Ascending aorta (tissue), 2 donors: ENCODE measurements around the gene CDC42BPA. TPM values are rescaled to one million over a fixed set of nuclear protein-coding genes. Genes with fewer than 3 reads are reported as not detected.
"Not testable (repeated sequence)": the region's sequence is repeated elsewhere in the genome, so short reads cannot be mapped to it uniquely, and the experiment has no call there.

Source experiments
- DNase-seq, 2 donors: peaks; one replicate each; pipeline ENCODE4 v3.0.0-alpha.2; 2019; ENCODE audit warnings: low spot score in 2 of 2
- H3K27ac ChIP-seq, 2 donors: fragments of 200-600 bp; sonication (generic); one replicate each; pipeline ENCODE4 v1.5.1; 2016 to 2017; ENCODE audit warnings: mild to moderate bottlenecking in 1 of 2
- H3K27me3 ChIP-seq: fragments of 200-600 bp; sonication (generic); one replicate; pipeline ENCODE4 v1.5.1; 2017
- H3K36me3 ChIP-seq, 2 donors: fragments of 200-600 bp; sonication (generic); one replicate each; pipeline ENCODE4 v1.5.1; 2016
- H3K4me1 ChIP-seq, 2 donors: fragments of 200-600 bp; sonication (generic); one replicate each; pipeline ENCODE4 v1.5.1; 2016 to 2017; ENCODE audit warnings: mild to moderate bottlenecking in 1 of 2
- H3K4me3 ChIP-seq, 2 donors: fragments of 200-600 bp; sonication (generic); one replicate each; pipeline ENCODE4 v1.5.1; 2016 to 2017; ENCODE audit warnings: mild to moderate bottlenecking in 1 of 2
- H3K9me3 ChIP-seq, 2 donors: fragments of 200-600 bp; sonication (generic); one replicate each; pipeline ENCODE4 v1.5.1; 2016
- intact Hi-C: fragments of 100-400 bp; cut with DNase I; formaldehyde crosslinking; loops from one replicate; pipeline ENCODE4 v1.15.1; 2023
- total RNA-seq: library from RNA; depleted of rRNA; stranded (reverse); fragments of >200 nt; gene quantifications from one replicate; pipeline ENCODE4 v1.1.0, GENCODE V29; 2016
- TF ChIP-seq, protein P1 (sequence below), 3 experiments: fragments of 200-600 bp in 2 of 3; fragments of 450-650 bp in 1 of 3; sonication (generic) in 2 of 3; IDR thresholded peaks; one replicate each; pipeline ENCODE4 v1.5.1; 2016 to 2019; ENCODE audit warnings: antibody characterized with exemption in 3 of 3, mild to moderate bottlenecking in 1 of 3, moderate library complexity in 1 of 3

The CDC42BPA gene
- total RNA-seq, 1 donor from 2014 or later: 56.9 TPM

DNA sequence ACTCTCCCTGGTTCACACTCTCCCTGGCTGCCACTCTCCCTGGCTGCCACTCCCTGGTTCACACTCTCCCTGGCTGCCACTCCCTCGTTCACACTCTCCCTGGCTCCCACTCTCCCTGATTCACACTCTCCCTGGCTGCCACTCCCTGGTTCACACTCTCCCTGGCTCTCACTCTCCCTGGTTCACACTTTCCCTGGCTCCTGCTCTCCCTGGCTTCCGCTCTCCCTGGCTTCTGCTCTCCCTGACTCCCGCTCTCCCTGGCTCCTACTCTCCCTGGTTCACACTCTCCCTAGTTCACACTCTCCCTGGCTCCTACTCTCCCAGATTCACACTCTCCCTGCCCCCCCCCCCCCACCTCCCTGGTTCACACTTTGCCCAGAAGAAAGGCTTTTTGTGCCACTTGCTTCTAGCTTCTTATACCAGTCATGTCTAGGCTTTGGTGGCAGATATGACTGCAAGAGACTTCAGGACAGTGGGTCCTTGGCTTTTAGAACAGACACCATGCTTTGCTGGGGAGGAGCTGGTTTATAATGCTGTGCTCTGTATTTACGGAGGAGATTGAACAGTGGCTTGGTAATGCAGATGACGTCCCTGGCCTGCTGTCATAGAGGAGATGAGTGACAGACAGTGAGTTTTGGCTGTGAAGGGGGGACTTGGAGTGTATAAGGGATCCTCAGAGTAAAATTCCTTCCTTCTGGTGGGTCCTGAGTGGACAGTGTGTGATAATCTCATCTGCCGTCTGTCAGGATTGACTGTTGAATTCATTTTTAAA, 361.2 kb downstream of the CDC42BPA start:
- Histone ChIP-seq H3K27me3 (no peaks in the 10 kb centered on the region), H3K4me3 (no peak overlapping the region), H3K27ac (no peak overlapping the region), H3K4me1 (no peaks in the 10 kb centered on the region), H3K9me3 (no peaks in the 10 kb centered on the region), H3K36me3 (peaks cover 0 to 2% of the 10 kb centered on the region in 2 donors)
- TF ChIP-seq, protein P1, sequence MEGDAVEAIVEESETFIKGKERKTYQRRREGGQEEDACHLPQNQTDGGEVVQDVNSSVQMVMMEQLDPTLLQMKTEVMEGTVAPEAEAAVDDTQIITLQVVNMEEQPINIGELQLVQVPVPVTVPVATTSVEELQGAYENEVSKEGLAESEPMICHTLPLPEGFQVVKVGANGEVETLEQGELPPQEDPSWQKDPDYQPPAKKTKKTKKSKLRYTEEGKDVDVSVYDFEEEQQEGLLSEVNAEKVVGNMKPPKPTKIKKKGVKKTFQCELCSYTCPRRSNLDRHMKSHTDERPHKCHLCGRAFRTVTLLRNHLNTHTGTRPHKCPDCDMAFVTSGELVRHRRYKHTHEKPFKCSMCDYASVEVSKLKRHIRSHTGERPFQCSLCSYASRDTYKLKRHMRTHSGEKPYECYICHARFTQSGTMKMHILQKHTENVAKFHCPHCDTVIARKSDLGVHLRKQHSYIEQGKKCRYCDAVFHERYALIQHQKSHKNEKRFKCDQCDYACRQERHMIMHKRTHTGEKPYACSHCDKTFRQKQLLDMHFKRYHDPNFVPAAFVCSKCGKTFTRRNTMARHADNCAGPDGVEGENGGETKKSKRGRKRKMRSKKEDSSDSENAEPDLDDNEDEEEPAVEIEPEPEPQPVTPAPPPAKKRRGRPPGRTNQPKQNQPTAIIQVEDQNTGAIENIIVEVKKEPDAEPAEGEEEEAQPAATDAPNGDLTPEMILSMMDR (IDR thresholded peaks at IDR 0.05): no peak
- intact Hi-C loops: no loop called here
- DNase-seq: no peak

DNA sequence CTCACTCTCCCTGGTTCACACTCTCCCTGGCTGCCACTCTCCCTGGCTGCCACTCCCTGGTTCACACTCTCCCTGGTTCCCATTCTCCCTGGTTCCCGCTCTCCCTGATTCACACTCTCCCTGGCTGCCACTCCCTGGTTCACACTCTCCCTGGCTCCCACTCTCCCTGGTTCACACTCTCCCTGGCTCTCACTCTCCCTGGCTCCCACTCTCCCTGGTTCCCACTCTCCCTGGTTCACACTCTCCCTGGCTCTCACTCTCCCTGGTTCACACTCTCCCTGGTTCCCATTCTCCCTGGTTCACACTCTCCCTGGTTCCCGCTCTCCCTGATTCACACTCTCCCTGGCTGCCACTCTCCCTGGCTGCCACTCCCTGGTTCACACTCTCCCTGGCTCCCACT, 362.4 kb downstream of the CDC42BPA start:
- H3K4me3 ChIP-seq, H3K9me3 ChIP-seq, intact Hi-C loops, H3K27me3 ChIP-seq, H3K36me3 ChIP-seq, H3K27ac ChIP-seq, H3K4me1 ChIP-seq: not testable (repeated sequence)
- peak in 1 of 2 donors; percentile 13 for DNase-seq

DNA sequence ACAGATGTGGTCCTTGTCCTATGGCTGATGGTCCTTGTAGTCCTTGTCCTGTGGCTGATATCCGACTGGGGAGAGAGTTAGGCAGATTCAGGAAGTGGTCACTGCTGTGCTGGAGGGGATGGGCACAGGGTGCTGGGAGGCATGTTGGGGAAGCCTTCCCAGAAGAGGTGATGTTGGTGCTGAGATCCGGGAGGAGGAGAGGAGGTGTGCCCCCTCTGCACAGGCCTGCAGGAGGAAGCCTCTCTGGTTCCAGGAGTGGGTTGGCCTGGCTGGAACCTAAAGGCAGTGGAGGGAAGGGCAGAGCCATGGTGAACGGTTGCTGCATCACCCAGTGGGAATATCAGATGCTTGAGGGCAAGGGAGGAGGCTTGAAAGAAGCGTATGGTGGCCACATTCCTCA, 363.5 kb downstream of the CDC42BPA start:
- no peaks in the 10 kb centered on the region for H3K36me3 ChIP-seq
- peak in 1 of 2 donors; percentile 35 for DNase-seq
- TF ChIP-seq, protein P1 (IDR thresholded peaks at IDR 0.05): no peak
- H3K4me1 ChIP-seq: no peaks in the 10 kb centered on the region
- no peaks in the 10 kb centered on the region for H3K27me3 ChIP-seq
- H3K4me3 ChIP-seq: no peak overlapping the region
- H3K27ac ChIP-seq: no peak overlapping the region
- intact Hi-C loops: no loop called here
- no peaks in the 10 kb centered on the region for H3K9me3 ChIP-seq

DNA sequence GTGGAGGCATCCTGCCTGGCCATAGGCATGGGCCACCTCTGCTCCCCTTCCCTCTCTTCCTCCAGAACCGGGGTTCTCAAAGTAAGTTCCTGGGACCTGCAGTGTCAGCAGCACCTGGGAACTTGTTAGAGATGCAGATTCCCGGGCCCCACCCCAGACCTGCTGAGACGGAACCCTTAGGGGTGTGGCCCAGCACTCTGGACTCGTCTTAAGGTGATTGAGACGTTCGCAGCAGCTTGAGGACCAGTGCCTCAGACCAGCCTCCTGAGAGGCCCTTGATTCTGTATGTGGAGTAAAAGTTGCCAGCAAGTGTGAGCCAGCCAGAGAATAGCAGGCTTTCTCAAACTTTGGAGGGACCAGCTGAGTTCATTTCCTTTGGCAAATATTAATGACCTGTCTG, 364.0 kb downstream of the CDC42BPA start:
- H3K27ac ChIP-seq: no peak overlapping the region
- DNase-seq: peak in 1 of 2 donors; percentile 49
- H3K4me1 ChIP-seq: no peaks in the 10 kb centered on the region
- H3K4me3 ChIP-seq: no peak overlapping the region
- TF ChIP-seq, protein P1 (IDR thresholded peaks at IDR 0.05): no peak
- intact Hi-C loops: no loop called here
- H3K27me3 ChIP-seq: no peaks in the 10 kb centered on the region
- no peaks in the 10 kb centered on the region for H3K36me3 ChIP-seq
- H3K9me3 ChIP-seq: no peaks in the 10 kb centered on the region

DNA sequence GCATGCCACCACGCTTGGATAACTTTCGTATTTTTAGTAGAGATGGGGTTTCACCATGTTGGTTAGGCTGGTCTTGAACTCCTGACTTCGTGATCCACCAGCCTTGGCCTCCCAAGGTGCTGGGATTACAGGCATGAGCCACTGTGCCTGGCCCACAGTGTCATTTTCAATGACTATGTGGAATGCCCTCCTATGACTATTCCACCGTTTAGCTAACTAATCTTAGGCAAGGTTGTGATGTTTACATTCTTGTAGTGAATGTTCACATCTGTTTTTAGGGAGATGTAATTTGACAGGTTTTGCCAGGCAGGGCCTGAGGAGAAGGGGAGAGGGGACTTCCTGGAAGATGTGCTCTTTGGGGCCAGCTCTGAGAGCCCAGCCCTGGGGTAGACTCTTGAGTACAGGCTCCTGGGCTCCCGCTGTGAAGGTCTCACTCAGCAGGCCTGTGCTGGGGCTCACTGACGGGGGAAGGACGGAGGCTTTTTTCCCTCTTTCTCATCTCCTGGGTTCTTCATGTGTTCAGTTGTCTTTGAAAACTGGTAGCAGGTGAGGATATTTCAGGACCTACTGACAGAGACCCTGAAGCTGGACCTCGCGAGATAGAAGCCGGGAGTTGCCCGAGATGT, 365.0 kb downstream of the CDC42BPA start:
- Histone ChIP-seq H3K36me3 (no peaks in the 10 kb centered on the region), H3K27ac (no peak overlapping the region), H3K4me1 (no peaks in the 10 kb centered on the region), H3K4me3 (no peak overlapping the region), H3K9me3 (no peaks in the 10 kb centered on the region), H3K27me3 (no peaks in the 10 kb centered on the region)
- DNase-seq: peak in 1 of 2 donors; percentile 44
- intact Hi-C loops: no loop called here
- TF ChIP-seq, protein P1 (IDR thresholded peaks at IDR 0.05): no peak

DNA sequence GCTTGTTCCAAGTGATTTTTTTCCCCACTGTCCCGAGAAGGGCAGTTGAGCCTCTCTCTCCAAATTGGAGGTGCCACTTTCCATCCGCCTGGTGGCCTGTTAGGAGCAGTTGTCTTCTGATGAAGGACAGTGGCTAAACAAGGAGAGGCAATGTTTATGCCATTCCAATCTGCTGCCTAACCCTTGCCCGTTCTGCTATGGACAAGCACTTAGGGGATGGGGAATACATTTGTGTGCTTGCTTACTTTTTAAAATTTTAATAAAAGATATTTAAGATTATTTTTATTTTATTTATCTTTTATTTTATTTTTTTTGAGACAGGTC, 366.2 kb downstream of the CDC42BPA start:
- intact Hi-C loops: no loop called here
- H3K9me3 ChIP-seq: peaks cover 0 to 5% of the 10 kb centered on the region in 2 donors
- H3K4me1 ChIP-seq: no peaks in the 10 kb centered on the region
- no peaks in the 10 kb centered on the region for H3K36me3 ChIP-seq
- no peak for DNase-seq
- TF ChIP-seq, protein P1 (IDR thresholded peaks at IDR 0.05): no peak
- H3K27me3 ChIP-seq: no peaks in the 10 kb centered on the region
- H3K27ac ChIP-seq: no peak overlapping the region
- no peak overlapping the region for H3K4me3 ChIP-seq
